Measurements from ENCODE around the gene RPS2. TPM values are rescaled to one million over a fixed set of nuclear protein-coding genes. Genes with fewer than 3 reads are reported as not detected.

The RPS2 gene
- total and polyA plus RNA-seq, 2 experiments from 2014 or later, result 1,060 to 1,536 TPM

- 2% methylated on average over 33 to 75 of the region's 77 CpGs for WGBS, 2 experiments (ENCODE audit: low coverage in 1 of 2, low lambda C conversion rate in 2 of 2, missing lambda C conversion rate in 2 of 2)
- Histone ChIP-seq H3K9ac (peak within 1 kb of the TSS; percentile 77), H3K27ac (0 out of 2 replicates have a peak within 1 kb of the TSS, but pooled peaks have one; percentile 14)
Observed at GRCh38 chr16:1942810-1943726, 21.6 kb downstream of the RPS2 start, which contains the start of gene MSRB1. TSS of gene MSRB1 (minus strand) at chr16:1943199. CDS start at chr16:1943156, 43 bp downstream.

GRCh38 chr16:1942047-1942809 lies 22.4 kb downstream of the RPS2 start:
- in situ Hi-C loops (cut with MboI), result no loop called here
- no peaks in the 10 kb centered on the region for H3K79me2 ChIP-seq (ENCODE audit: insufficient read depth)
- no peaks in the 10 kb centered on the region for H3K9me2 ChIP-seq (ENCODE audit: insufficient read depth)
- peak overlapping the region; percentile 93 for H2AFZ ChIP-seq
- H4K20me1 ChIP-seq (ENCODE audit: insufficient read depth), result no peaks in the 10 kb centered on the region
- peak overlapping the region; percentile 83 for H3K4me3 ChIP-seq
- 0 out of 2 replicates have a peak overlapping the region, but pooled peaks have one; percentile 14 for H3K27ac ChIP-seq
- no peaks in the 10 kb centered on the region for H3K4me1 ChIP-seq (ENCODE audit: insufficient read depth)
- WGBS, 2 experiments (ENCODE audit: low coverage in 1 of 2, low lambda C conversion rate in 2 of 2, missing lambda C conversion rate in 2 of 2), result 1 to 7% methylated on average over 13 to 17 of the region's 17 CpGs
- H3K9ac ChIP-seq, result peak overlapping the region; percentile 77
- H3K4me2 ChIP-seq (ENCODE audit: unreplicated experiment), result peak overlapping the region; percentile 85
- H3K36me3 ChIP-seq (ENCODE audit: low read depth), result no peaks in the 10 kb centered on the region; the same call in 1 of the 2 replicates
- TF ChIP-seq EZH2phosphoT487 (IDR thresholded peaks at IDR 0.05; ENCODE audit: insufficient read depth, low read depth), result no peak
- no peak for TF ChIP-seq EZH2 (IDR thresholded peaks at IDR 0.05; ENCODE audit: insufficient read depth, poor library complexity, severe bottlenecking)
- DNase-seq, result peak; percentile 58
- no peaks in the 10 kb centered on the region for H3K9me3 ChIP-seq (ENCODE audit: low read depth)
- H3F3A ChIP-seq (ENCODE audit: insufficient read depth), result no peaks in the 10 kb centered on the region
- H3K27me3 ChIP-seq (replicated peaks; ENCODE audit: insufficient read depth), result no peaks in the 10 kb centered on the region

More at GRCh38 chr16:1942810-1943726, 21.6 kb downstream of the RPS2 start, which contains the start of gene MSRB1:
- in situ Hi-C loops (cut with MboI), result no loop called here
- peak within 1 kb of the TSS; percentile 93 for H2AFZ ChIP-seq
- H3K4me3 ChIP-seq, result peak within 1 kb of the TSS; percentile 83
- no peaks in the 10 kb centered on the region for H3K4me1 ChIP-seq (ENCODE audit: insufficient read depth)
- TF ChIP-seq EZH2 (IDR thresholded peaks at IDR 0.05; ENCODE audit: insufficient read depth, poor library complexity, severe bottlenecking) (no peak), EZH2phosphoT487 (IDR thresholded peaks at IDR 0.05; ENCODE audit: insufficient read depth, low read depth) (no peak)
- H3K36me3 ChIP-seq (ENCODE audit: low read depth), result no peaks in the 10 kb centered on the region
- H3F3A ChIP-seq (ENCODE audit: insufficient read depth), result no peaks in the 10 kb centered on the region
- H3K79me2 ChIP-seq (ENCODE audit: insufficient read depth), result no peaks in the 10 kb centered on the region
- no peaks in the 10 kb centered on the region for H4K20me1 ChIP-seq (ENCODE audit: insufficient read depth)
- peak within 1 kb of the TSS; percentile 85 for H3K4me2 ChIP-seq (ENCODE audit: unreplicated experiment)
- DNase-seq, result peak; percentile 100
- H3K27me3 ChIP-seq (replicated peaks; ENCODE audit: insufficient read depth), result no peaks in the 10 kb centered on the region
- H3K9me2 ChIP-seq (ENCODE audit: insufficient read depth), result no peaks in the 10 kb centered on the region
- no peaks in the 10 kb centered on the region for H3K9me3 ChIP-seq (ENCODE audit: low read depth)

GRCh38 chr16:1941162-1942046 lies 23.2 kb downstream of the RPS2 start:
- in situ Hi-C loops (cut with MboI), result no loop called here

More at GRCh38 chr16:1941162-1942046, 23.2 kb downstream of the RPS2 start:
- no peaks in the 10 kb centered on the region for H3F3A ChIP-seq (ENCODE audit: insufficient read depth)
- H3K4me1 ChIP-seq (ENCODE audit: insufficient read depth), result no peaks in the 10 kb centered on the region
- H3K4me2 ChIP-seq (ENCODE audit: unreplicated experiment), result peak overlapping the region; percentile 85
- no peaks in the 10 kb centered on the region for H3K27me3 ChIP-seq (replicated peaks; ENCODE audit: insufficient read depth)
- no peak for TF ChIP-seq EZH2 (IDR thresholded peaks at IDR 0.05; ENCODE audit: insufficient read depth, poor library complexity, severe bottlenecking)
- H3K4me3 ChIP-seq, result no peak overlapping the region
- H2AFZ ChIP-seq, result peak overlapping the region; percentile 93; the same call in 1 of the 2 replicates
- H3K27ac ChIP-seq, result 0 out of 2 replicates have a peak overlapping the region, but pooled peaks have one; percentile 14
- H4K20me1 ChIP-seq (ENCODE audit: insufficient read depth), result no peaks in the 10 kb centered on the region
- no peaks in the 10 kb centered on the region; the same call in 1 of the 2 replicates for H3K36me3 ChIP-seq (ENCODE audit: low read depth)
- no peaks in the 10 kb centered on the region for H3K9me2 ChIP-seq (ENCODE audit: insufficient read depth)
- no peaks in the 10 kb centered on the region for H3K79me2 ChIP-seq (ENCODE audit: insufficient read depth)
- peak overlapping the region; percentile 77 for H3K9ac ChIP-seq
- no peaks in the 10 kb centered on the region for H3K9me3 ChIP-seq (ENCODE audit: low read depth)
- 93 to 95% methylated on average over 22 to 30 of the region's 30 CpGs for WGBS, 2 experiments (ENCODE audit: low coverage in 1 of 2, low lambda C conversion rate in 2 of 2, missing lambda C conversion rate in 2 of 2)
- DNase-seq, result no peak

Measured in GM23248 (cell line).